Measurements from ENCODE around the gene TAPT1.

DNA sequence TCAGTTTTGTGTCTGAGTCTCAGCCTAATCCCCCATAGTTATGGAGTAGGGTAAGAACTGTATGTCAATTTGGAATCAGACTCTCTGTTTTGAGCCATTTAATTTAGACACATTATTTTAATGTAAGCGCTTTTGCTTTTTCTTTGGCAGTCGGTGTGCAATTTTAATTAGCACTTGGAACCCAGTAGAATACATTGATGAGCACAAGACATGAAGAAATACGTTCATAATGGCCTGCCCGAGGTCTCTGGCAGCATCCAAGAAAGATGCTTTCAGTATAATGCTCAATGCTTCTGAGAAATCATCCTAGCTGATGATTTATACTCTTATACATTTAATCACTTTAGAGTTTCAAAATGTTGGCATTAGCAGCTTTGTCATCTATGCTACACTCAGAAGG lies 8.9 kb upstream of the TAPT1 start:
- TF ChIP-seq, protein P1, sequence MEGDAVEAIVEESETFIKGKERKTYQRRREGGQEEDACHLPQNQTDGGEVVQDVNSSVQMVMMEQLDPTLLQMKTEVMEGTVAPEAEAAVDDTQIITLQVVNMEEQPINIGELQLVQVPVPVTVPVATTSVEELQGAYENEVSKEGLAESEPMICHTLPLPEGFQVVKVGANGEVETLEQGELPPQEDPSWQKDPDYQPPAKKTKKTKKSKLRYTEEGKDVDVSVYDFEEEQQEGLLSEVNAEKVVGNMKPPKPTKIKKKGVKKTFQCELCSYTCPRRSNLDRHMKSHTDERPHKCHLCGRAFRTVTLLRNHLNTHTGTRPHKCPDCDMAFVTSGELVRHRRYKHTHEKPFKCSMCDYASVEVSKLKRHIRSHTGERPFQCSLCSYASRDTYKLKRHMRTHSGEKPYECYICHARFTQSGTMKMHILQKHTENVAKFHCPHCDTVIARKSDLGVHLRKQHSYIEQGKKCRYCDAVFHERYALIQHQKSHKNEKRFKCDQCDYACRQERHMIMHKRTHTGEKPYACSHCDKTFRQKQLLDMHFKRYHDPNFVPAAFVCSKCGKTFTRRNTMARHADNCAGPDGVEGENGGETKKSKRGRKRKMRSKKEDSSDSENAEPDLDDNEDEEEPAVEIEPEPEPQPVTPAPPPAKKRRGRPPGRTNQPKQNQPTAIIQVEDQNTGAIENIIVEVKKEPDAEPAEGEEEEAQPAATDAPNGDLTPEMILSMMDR (IDR thresholded peaks at IDR 0.05; ENCODE audit: poor library complexity, severe bottlenecking): no peak
- TF ChIP-seq RAD21 (conservative IDR thresholded peaks at IDR 0.05): no peak
- TF ChIP-seq SMC3 (conservative IDR thresholded peaks at IDR 0.05; ENCODE audit: poor library complexity): no peak
- TF ChIP-seq MXI1 (conservative IDR thresholded peaks at IDR 0.05; ENCODE audit: poor library complexity, severe bottlenecking): no peak
- no peak for TF ChIP-seq EZH2 (IDR thresholded peaks at IDR 0.05; ENCODE audit: borderline replicate concordance, insufficient read depth, low read length, poor library complexity, severe bottlenecking)
